GM10248 (cell line): ENCODE results near the gene FILIP1.

Experiments used
- CTCF ChIA-PET: fragments of 300-600 bp; sonication (Branson Sonifier 250); formaldehyde crosslinking; extraction: SDS; loops from one replicate; lab custom pipeline; 2021; ENCODE audit warnings: antibody characterized with exemption; lab: Yijun Ruan, JAX
- POLR2A ChIA-PET: fragments of 350-650 bp; sonication (Branson Sonifier 250); formaldehyde crosslinking; extraction: SDS; loops from one replicate; lab custom pipeline; 2020; ENCODE audit warnings: antibody characterized with exemption; lab: Yijun Ruan, JAX
- DNase-seq: peaks from one replicate; pipeline ENCODE4 v3.0.0; 2012; ENCODE audit errors: extremely low spot score
- TF ChIP-seq, protein P1 (sequence below): IDR thresholded peaks from 2 replicates; pipeline ENCODE4 v1.5.1; 2012; ENCODE audit warnings: mild to moderate bottlenecking, low read depth; ENCODE audit errors: extremely low read depth, missing control alignments, control extremely low read depth

FILIP1 gene

DNA sequence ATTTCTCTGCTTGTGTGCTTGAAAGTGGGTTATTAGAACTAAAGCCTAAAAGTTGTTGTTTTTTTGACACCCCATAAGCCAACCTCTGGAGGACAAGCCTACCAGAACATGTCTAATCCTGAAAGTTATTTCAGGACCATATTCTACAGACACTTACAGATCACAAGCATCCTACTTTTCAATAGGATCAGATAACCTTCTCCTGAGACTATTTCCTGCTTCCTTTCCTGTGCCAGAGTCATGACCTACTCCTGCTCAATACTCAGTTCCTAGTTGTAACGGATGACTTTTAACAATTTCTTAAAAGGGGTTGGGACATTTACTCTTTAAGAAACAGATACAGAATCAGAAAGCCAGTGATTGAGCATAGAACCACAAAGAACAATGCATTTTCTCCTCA lies 5.3 kb upstream of the FILIP1 start:
- TF ChIP-seq, protein P1, sequence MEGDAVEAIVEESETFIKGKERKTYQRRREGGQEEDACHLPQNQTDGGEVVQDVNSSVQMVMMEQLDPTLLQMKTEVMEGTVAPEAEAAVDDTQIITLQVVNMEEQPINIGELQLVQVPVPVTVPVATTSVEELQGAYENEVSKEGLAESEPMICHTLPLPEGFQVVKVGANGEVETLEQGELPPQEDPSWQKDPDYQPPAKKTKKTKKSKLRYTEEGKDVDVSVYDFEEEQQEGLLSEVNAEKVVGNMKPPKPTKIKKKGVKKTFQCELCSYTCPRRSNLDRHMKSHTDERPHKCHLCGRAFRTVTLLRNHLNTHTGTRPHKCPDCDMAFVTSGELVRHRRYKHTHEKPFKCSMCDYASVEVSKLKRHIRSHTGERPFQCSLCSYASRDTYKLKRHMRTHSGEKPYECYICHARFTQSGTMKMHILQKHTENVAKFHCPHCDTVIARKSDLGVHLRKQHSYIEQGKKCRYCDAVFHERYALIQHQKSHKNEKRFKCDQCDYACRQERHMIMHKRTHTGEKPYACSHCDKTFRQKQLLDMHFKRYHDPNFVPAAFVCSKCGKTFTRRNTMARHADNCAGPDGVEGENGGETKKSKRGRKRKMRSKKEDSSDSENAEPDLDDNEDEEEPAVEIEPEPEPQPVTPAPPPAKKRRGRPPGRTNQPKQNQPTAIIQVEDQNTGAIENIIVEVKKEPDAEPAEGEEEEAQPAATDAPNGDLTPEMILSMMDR = no peak
- DNase-seq = no peak
- ChIA-PET POLR2A (no interaction called here), CTCF (no interaction called here)

DNA sequence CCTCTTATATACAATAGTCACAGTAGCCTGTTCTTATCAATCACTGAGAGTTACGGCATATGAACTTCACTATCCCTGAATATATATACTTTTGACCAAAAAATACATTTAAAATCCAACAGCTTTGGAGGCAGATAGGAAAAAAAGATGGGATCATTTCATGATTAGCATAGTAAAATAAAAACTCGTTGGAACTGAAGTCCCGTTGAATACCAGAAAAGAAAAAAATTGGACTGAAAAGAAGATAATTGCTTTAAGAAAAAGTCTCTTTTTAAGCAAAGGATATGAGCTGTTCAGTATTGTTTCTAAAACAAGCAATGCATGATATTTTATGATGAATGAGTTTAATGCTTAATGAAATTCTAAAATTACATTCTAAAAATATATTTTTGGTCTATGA lies 4.4 kb upstream of the FILIP1 start:
- ChIA-PET POLR2A (no interaction called here), CTCF (interaction anchor here (0.8 to 0.9 kb wide), 2 partner anchors 10 to 22 kb away, joined by 3 to 4 read pairs; no protein-coding TSS in a partner anchor)
- TF ChIP-seq, protein P1 = no peak
- no peak for DNase-seq

DNA sequence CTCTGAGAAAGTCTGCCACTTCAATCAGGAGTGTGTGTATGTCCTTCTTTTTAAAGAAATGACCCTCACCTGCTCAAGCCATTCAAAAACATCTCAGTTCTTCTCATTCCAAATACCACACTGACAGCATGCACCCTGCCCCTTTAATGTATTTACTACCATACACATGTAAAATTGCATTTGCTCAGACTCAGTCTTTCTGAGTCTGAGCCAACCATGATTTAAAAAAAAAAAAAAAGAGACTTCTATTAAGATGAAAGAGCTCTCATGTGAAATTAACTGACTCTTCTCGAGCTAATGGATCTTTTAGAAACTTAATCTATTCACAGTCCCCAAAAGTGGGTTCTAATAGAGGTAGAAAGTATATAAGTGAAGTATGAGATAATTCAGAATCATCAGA lies 1.4 kb upstream of the FILIP1 start:
- CTCF ChIA-PET = interaction anchor here (0.7 to 2.6 kb wide), 3 partner anchors 10 to 13 kb away, joined by 3 to 9 read pairs (median 4); no protein-coding TSS in a partner anchor
- TF ChIP-seq, protein P1 = no peak
- POLR2A ChIA-PET = interaction anchor here (1.0 kb wide), 1 partner anchor 260 kb away, joined by 3 read pairs; no protein-coding TSS in a partner anchor
- no peak for DNase-seq

DNA sequence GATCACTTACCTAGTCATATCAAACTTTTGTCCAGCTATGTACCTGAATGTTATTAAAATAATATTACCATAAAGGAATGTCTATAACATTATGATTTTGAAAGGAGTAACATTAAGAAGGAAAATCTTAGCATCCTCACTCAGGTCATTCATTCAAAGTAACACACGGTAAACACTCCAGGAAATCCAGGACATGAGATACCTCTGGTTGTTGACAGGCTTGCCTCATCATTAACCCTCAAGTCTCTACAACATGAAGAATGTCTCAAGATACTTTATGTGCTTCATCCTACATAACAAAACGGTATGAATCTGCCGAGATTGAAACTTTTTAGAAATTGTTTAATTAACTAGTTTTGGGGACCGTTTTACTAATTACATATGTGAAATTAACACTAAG lies 690 bp upstream of the FILIP1 start:
- TF ChIP-seq, protein P1 = no peak
- CTCF ChIA-PET = interaction anchor here (1.0 to 2.6 kb wide), 5 partner anchors 9 to 29 kb away, joined by 3 to 9 read pairs (median 4); no protein-coding TSS in a partner anchor
- POLR2A ChIA-PET = no interaction called here
- DNase-seq = no peak

DNA sequence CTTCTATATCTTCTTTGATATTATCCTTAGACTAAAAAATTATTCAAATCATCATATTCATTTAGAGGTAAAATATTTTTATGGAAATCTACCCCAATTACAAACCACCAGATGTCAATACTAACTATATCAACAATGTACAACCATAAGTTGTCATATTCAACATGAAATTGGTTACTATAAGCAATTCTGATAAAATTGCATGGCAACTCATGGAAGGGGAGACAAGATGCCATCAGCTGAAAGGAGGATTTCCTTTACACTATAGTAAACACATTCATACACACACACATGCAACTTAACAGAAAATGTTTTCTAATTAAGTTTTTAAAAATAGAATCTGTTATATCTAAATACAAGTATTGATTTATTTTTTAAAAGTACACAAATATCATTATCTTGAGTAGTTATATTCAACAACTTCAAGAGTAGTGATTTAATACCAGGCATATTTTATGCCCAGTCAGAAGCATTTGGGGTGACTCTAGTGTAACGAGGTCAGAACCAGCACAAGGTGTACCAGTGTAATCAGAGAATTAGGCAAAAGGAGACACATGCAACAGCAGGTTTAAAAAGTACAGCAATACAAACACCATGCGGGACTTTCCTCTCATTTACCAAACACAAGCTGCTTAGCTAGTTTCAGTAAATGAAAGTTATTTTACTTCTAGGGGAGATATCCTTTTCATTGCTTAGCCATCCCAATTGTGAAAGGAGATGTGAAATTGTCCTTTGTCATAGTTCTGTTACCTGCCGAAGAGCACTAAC lies 1.0 kb downstream of the FILIP1 start:
- ChIA-PET CTCF (interaction anchor here (0.9 to 2.6 kb wide), 8 partner anchors 8 to 123 kb away, joined by 3 to 9 read pairs (median 3); no protein-coding TSS in a partner anchor), POLR2A (no interaction called here)

DNA sequence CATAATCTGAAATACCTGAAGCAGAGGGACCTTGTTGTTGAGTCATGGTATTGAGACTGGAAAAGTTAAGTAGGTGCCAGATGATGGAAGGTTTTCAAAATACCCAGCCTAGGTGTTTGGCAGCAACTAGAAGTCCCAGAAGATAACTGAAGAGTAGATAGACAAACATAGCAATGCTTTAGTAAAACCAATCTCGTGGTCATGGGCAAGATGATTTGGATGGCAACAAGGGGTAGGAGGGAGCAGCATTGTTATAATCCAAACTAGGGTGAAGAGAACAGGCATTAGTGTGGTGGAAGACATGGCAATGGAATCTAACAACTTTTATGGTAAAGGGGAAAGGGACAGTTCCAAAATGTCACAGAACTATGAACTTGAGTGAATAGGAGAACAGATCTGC lies 2.3 kb downstream of the FILIP1 start:
- ChIA-PET POLR2A (no interaction called here), CTCF (no interaction called here)
- TF ChIP-seq, protein P1 = no peak
- no peak for DNase-seq

More for the DNA sequence above, 1.0 kb downstream of the FILIP1 start:
- no peak for DNase-seq
- TF ChIP-seq, protein P1 = no peak
